K562 (cell line): ENCODE data around the gene EEPD1. TPM values are rescaled to one million over a fixed set of nuclear protein-coding genes. Genes with fewer than 3 reads are reported as not detected.

Experiments used
- ATAC-seq: fragments of 200-7000 bp; cut with Tn5 transposase; 3 replicates; pipeline ENCODE4 v1.9.1; 2020; ENCODE audit warnings: moderate library complexity
- BruUV-seq: library from RNA; stranded (reverse); fragments of 400-500 nt; replicated peaks from 2 replicates; lab custom pipeline; 2021; lab: Mats Ljungman, UMichigan
- CTCF ChIA-PET: fragments of 300-600 bp; formaldehyde crosslinking; extraction: SDS; loops from one replicate; lab custom pipeline; 2021; ENCODE audit warnings: low intra/inter-chr PET ratio; lab: Yijun Ruan, JAX
- POLR2A ChIA-PET: fragments of 300-600, 350-650 bp; sonication (Branson Sonifier 250); formaldehyde crosslinking; extraction: SDS; loops from one replicate; lab custom pipeline; 2021; ENCODE audit warnings: antibody characterized with exemption, inconsistent platforms; lab: Yijun Ruan, JAX
- DNase-seq, 4 experiments: peaks; one replicate each; pipeline versions ENCODE4 v3.0.0 to v3.0.0-alpha.2; 2011 to 2018; ENCODE audit warnings: low spot score in 3 of 4, mixed read lengths in 3 of 4; ENCODE audit errors: extremely low read depth in 1 of 4
- FAIRE-seq: peaks from 2 replicates; lab custom pipeline; 2011; peaks lifted over from hg19 to GRCh38; lab: Jason Lieb, UNC
- H2AFZ ChIP-seq: 2 replicates; pipeline ENCODE4 v1.6.0; 2011; ENCODE audit warnings: low read depth, low read length, control low read depth, inconsistent platforms
- H3K27ac ChIP-seq: fragments of 200-600 bp; 3 replicates; pipeline ENCODE4 v1.8.0; 2011; ENCODE audit warnings: low read depth, mild to moderate bottlenecking, control low read depth, inconsistent platforms, low read length, moderate library complexity, mixed read lengths; ENCODE audit errors: extremely low read depth
- H3K27me3 ChIP-seq, 2 experiments: fragments of 300-600 bp in 1 of 2; 2 replicates in 1 of 2; 3 replicates in 1 of 2; pipeline versions ENCODE4 v1.6.0 to v1.8.0; 2011; ENCODE audit warnings: inconsistent platforms in 2 of 2, low read length in 2 of 2, mild to moderate bottlenecking in 1 of 2, mixed read lengths in 1 of 2, moderate library complexity in 1 of 2; ENCODE audit not compliant: control insufficient read depth in 2 of 2, insufficient read depth in 2 of 2
- H3K36me3 ChIP-seq: fragments of 300-600 bp; 3 replicates; pipeline ENCODE4 v1.8.0; 2011; ENCODE audit warnings: mild to moderate bottlenecking, low read length, inconsistent platforms; ENCODE audit not compliant: control insufficient read depth, insufficient read depth
- H3K4me1 ChIP-seq, 2 experiments: fragments of 200-600 bp in 1 of 2; replicated peaks in 1 of 2; 2 replicates in 1 of 2; 3 replicates in 1 of 2; pipeline versions ENCODE4 v1.5.1 to v1.8.0; 2011; ENCODE audit warnings: inconsistent platforms in 2 of 2, low read length in 2 of 2, mild to moderate bottlenecking in 1 of 2, mixed read lengths in 1 of 2, moderate library complexity in 1 of 2; ENCODE audit not compliant: control insufficient read depth in 2 of 2, insufficient read depth in 2 of 2
- H3K4me2 ChIP-seq: 2 replicates; pipeline ENCODE4 v1.6.1; 2011; ENCODE audit warnings: low read length, control low read depth, inconsistent platforms, mixed read lengths; ENCODE audit not compliant: insufficient read depth
- H3K4me3 ChIP-seq: fragments of 200-600 bp; sonication (generic), shearing (Covaris generic); 2 replicates; pipeline ENCODE4 v1.5.1; 2016; ENCODE audit warnings: control low read depth, inconsistent platforms
- H3K79me2 ChIP-seq: fragments of 200-600 bp; 3 replicates; pipeline ENCODE4 v1.8.0; 2011; ENCODE audit warnings: low read length, inconsistent platforms; ENCODE audit not compliant: control insufficient read depth, insufficient read depth
- H3K9ac ChIP-seq, 2 experiments: 2 replicates each; pipeline versions ENCODE4 v1.6.0 to v1.6.1; 2011; ENCODE audit warnings: low read depth in 2 of 2, low read length in 2 of 2, control low read depth in 1 of 2, inconsistent platforms in 1 of 2, mild to moderate bottlenecking in 1 of 2, mixed read lengths in 1 of 2; ENCODE audit not compliant: insufficient read depth in 1 of 2
- H3K9me1 ChIP-seq: one replicate; pipeline ENCODE4 v1.6.0; 2011; ENCODE audit warnings: inconsistent platforms, mild to moderate bottlenecking, low read length, moderate library complexity; ENCODE audit not compliant: control insufficient read depth, insufficient read depth
- H3K9me3 ChIP-seq: replicated peaks from 2 replicates; pipeline ENCODE4 v1.5.1; 2011; ENCODE audit warnings: low read depth, low read length, inconsistent platforms; ENCODE audit not compliant: control insufficient read depth, insufficient read depth
- H4K20me1 ChIP-seq: replicated peaks from 2 replicates; pipeline ENCODE4 v1.6.1; 2011; ENCODE audit warnings: low read length, inconsistent platforms, mixed read lengths; ENCODE audit not compliant: control insufficient read depth, insufficient read depth
- BMI1 ChIP-seq: fragments of 150-350 bp; IDR thresholded peaks from 2 replicates; pipeline ENCODE4 v1.6.1; 2014; ENCODE audit warnings: low read length
- ELF1 ChIP-seq: fragments of 200-800 bp; sonication (Bioruptor generic); IDR thresholded peaks from 2 replicates; pipeline ENCODE4 v1.6.1; 2016; ENCODE audit warnings: missing genetic modification characterization, missing compliant biosample characterization
- ETV1 ChIP-seq: fragments of 450-650 bp; conservative IDR thresholded peaks from 2 replicates; pipeline ENCODE4 v1.6.1; 2016; ENCODE audit warnings: missing genetic modification characterization, control low read depth, low read depth, missing compliant biosample characterization
- PTBP1 ChIP-seq: fragments of 200-400 bp; formaldehyde crosslinking; IDR thresholded peaks from 2 replicates; pipeline ENCODE4 v1.6.1; 2017; ENCODE audit warnings: low read depth, low read length
- SIRT6 ChIP-seq: IDR thresholded peaks from one replicate; pipeline ENCODE4 v1.6.1; 2012; ENCODE audit warnings: low read depth, mild to moderate bottlenecking, control low read depth, inconsistent platforms, low read length, moderate library complexity
- SMARCA4 ChIP-seq: fragments of 450-650 bp; IDR thresholded peaks from 2 replicates; pipeline ENCODE4 v1.6.1; 2016
- TBP ChIP-seq: optimal IDR thresholded peaks from 2 replicates; pipeline ENCODE3; 2011; ENCODE audit warnings: low read depth, low read length, improper control_type of control experiment
- ZNF274 ChIP-seq: IDR thresholded peaks from 2 replicates; pipeline ENCODE4 v1.6.1; 2011; ENCODE audit warnings: low read depth, mild to moderate bottlenecking, low read length, moderate library complexity, borderline replicate concordance
- WGBS: fragments of 100-300 bp; shearing (Covaris generic); methylation state at CpG from one replicate; pipeline ENCODE4 v1.1.6; 2016; ENCODE audit warnings: low coverage, mixed read lengths; ENCODE audit not compliant: insufficient coverage; ENCODE audit errors: missing lambda C conversion rate; 5-methylcytosine and 5-hydroxymethylcytosine counted together
- in situ Hi-C: fragments of 300-500 bp; cut with MboI; formaldehyde crosslinking; loops from 4 replicates; pipeline ENCODE4 v1.15.0; 2018; ENCODE audit warnings: inconsistent platforms, mixed read lengths
- intact Hi-C: fragments of 100-400 bp; cut with micrococcal nuclease; formaldehyde crosslinking; loops from 2 replicates; pipeline ENCODE4 v1.14.2; 2022
- polyA plus RNA-seq, 8 experiments: library from polyadenylated mRNA; depleted of rRNA in 4 of 8; stranded (reverse) in 5 of 8; unstranded in 3 of 8; fragments of >200 nt; fragmentation: Nextera tagmentation in 2 of 8; fragmentation: Illumina TruSeq in 1 of 8; extraction: Ambion mirVana in 2 of 8; extraction: Trizol in 1 of 8; gene quantifications; 2 replicates each; pipeline versions ENCODE4 v1.2.1 to v1.2.3, GENCODE V29; 2011 to 2014; ENCODE audit warnings: inconsistent platforms in 1 of 8, missing spikeins in 1 of 8
- total RNA-seq, 7 experiments: library from RNA; depleted of rRNA in 6 of 7; stranded (reverse); fragments of >200 nt in 6 of 7; fragmentation: Illumina TruSeq in 2 of 7; extraction: Trizol in 2 of 7; gene quantifications; 2 replicates each; pipeline versions ENCODE4 v1.2.1 to v1.2.3, GENCODE V29; 2011 to 2021; ENCODE audit warnings: low replicate concordance in 1 of 7
- TF ChIP-seq, protein P1 (sequence below): fragments of 200-800 bp; sonication (Bioruptor generic); IDR thresholded peaks from 2 replicates; pipeline ENCODE4 v1.6.1; 2017; ENCODE audit warnings: missing genetic modification characterization, missing compliant biosample characterization
- TF ChIP-seq, protein P2 (sequence below): fragments of 450-650 bp; IDR thresholded peaks from 2 replicates; pipeline ENCODE4 v1.6.1; 2016; ENCODE audit warnings: antibody characterized with exemption

Gene EEPD1
- total and polyA plus RNA-seq, 9 of the 15 experiments (the other 6 are each of a cell fraction or from before 2014, with no cell fraction given), result 0.01 to 1.5 (median 0.74) TPM; not detected in 1

DNA sequence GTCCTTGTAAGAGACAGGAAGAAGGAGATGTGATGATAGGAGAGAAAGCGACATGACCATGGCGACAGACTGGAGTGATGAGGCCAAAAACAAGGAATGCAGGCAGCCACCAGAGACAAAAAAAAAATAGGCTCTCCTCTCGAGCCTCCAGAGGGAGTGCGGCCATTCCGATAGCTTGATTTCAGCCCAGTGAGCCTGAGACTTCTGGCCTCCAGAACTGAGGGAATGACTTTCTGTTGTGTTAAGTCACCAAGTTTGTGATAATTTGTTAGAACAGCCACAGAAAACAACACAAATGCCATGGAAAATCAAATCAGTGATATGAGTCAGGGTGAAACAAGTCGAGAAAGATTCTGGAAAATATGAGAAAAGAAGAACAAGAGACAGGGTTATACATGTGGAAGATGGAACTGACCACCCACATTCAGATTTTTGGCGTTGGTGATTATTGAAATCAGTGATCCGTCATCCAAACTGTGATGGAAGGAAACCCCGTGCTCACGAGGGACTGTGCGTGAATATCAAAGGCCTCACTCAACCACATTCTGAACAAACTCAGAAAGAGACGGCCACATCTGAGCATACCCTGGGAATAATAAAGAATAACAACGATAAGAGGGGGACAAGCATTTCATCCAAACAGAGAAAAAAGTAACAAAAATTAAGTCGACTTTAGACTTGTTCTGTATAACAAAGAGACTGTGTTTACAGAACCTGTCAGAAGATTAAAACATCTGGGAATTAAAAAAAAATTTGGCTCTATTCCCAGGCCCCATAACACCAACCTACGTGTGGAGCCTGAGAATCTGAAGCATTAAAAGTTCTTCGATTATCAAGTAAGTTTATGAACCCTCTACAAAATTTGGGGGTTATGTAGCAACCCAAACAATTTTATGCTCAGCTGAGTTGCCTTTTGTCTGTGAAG, 72.1 kb downstream of the EEPD1 start:
- BruUV-seq, result no TSS peak
- in situ Hi-C loops, result no loop called here

More for the DNA sequence above, 72.1 kb downstream of the EEPD1 start:
- POLR2A ChIA-PET, result no interaction called here
- H2AFZ ChIP-seq, result no peak overlapping the region
- H3K4me3 ChIP-seq, result no peak overlapping the region
- intact Hi-C loops, result no loop called here
- no peaks in the 10 kb centered on the region for H3K36me3 ChIP-seq
- H3K9me3 ChIP-seq, result no peaks in the 10 kb centered on the region
- CTCF ChIA-PET, result interaction anchor here (1.0 kb wide), 1 partner anchor 8 kb away, joined by 3 read pairs; no protein-coding TSS in a partner anchor
- no peak overlapping the region for H3K9ac ChIP-seq
- H4K20me1 ChIP-seq, result no peaks in the 10 kb centered on the region
- 11% methylated on average over 16 of the region's 16 CpGs for WGBS
- FAIRE-seq, result no peak
- ATAC-seq, result no peak
- TF ChIP-seq PTBP1 (no peak), SIRT6 (no peak), ZNF274 (no peak), SMARCA4 (no peak), BMI1 (no peak), ETV1 (tag) (no peak), TBP (no peak), ELF1 (tag) (no peak)
- TF ChIP-seq, protein P1, sequence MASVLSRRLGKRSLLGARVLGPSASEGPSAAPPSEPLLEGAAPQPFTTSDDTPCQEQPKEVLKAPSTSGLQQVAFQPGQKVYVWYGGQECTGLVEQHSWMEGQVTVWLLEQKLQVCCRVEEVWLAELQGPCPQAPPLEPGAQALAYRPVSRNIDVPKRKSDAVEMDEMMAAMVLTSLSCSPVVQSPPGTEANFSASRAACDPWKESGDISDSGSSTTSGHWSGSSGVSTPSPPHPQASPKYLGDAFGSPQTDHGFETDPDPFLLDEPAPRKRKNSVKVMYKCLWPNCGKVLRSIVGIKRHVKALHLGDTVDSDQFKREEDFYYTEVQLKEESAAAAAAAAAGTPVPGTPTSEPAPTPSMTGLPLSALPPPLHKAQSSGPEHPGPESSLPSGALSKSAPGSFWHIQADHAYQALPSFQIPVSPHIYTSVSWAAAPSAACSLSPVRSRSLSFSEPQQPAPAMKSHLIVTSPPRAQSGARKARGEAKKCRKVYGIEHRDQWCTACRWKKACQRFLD, result no peak
- TF ChIP-seq, protein P2, sequence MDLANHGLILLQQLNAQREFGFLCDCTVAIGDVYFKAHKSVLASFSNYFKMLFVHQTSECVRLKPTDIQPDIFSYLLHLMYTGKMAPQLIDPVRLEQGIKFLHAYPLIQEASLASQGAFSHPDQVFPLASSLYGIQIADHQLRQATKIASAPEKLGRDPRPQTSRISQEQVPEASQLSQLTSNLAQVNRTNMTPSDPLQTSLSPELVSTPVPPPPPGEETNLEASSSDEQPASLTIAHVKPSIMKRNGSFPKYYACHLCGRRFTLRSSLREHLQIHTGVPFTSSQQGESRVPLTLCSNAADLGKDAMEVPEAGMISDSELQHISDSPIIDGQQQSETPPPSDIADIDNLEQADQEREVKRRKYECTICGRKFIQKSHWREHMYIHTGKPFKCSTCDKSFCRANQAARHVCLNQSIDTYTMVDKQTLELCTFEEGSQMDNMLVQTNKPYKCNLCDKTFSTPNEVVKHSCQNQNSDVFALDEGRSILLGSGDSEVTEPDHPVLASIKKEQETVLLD, result no peak
- H3K4me1 ChIP-seq, result no peaks in the 10 kb centered on the region
- H3K27me3 ChIP-seq, result peaks cover 21 to 39% of the 10 kb centered on the region in 2 experiments; a peak in 3 of 5 replicates
- DNase-seq, result no peak
- H3K27ac ChIP-seq, result no peak overlapping the region
- H3K9me1 ChIP-seq, result no peaks in the 10 kb centered on the region
- no peak overlapping the region for H3K4me2 ChIP-seq
- H3K79me2 ChIP-seq, result no peaks in the 10 kb centered on the region
